PC-3 (cell line): Measurements from ENCODE around the gene ARHGAP24. TPM values are rescaled to one million over a fixed set of nuclear protein-coding genes. Genes with fewer than 3 reads are reported as not detected.
A peak's percentile ranks its signal among the peaks of the same experiment; 100 is the strongest.

Source experiments
- ATAC-seq: fragments of 200-7000 bp; cut with Tn5 transposase; 2 replicates; pipeline ENCODE4 v1.9.1; 2020; ENCODE audit warnings: mild to moderate bottlenecking, moderate library complexity
- BruUV-seq: library from RNA; stranded (reverse); fragments of 400-500 nt; replicated peaks from 2 replicates; lab custom pipeline; 2021; lab: Mats Ljungman, UMichigan
- CTCF ChIA-PET: fragments of 300-600 bp; sonication (Branson Sonifier 250); formaldehyde crosslinking; loops from one replicate; lab custom pipeline; 2022; ENCODE audit warnings: antibody characterized with exemption; lab: Charles Lee
- POLR2A ChIA-PET: fragments of 300-600 bp; sonication (Branson Sonifier 250); formaldehyde crosslinking; loops from one replicate; lab custom pipeline; 2022; ENCODE audit warnings: antibody characterized with exemption; ENCODE audit not compliant: unreplicated experiment; lab: Charles Lee
- DNase-seq: peaks from one replicate; pipeline ENCODE4 v3.0.0-alpha.2; 2015
- H2AFZ ChIP-seq: fragments of 300-600 bp; sonication (generic); 2 replicates; pipeline ENCODE4 v1.6.0; 2016; ENCODE audit warnings: antibody characterized with exemption, low read length
- H3F3A ChIP-seq: fragments of 300-600 bp; sonication (generic); one replicate; pipeline ENCODE4 v1.6.0; 2017; ENCODE audit warnings: antibody characterized with exemption, low read length, control low read depth, mild to moderate bottlenecking; ENCODE audit not compliant: unreplicated experiment
- H3K27ac ChIP-seq: fragments of 300-600 bp; sonication (generic); 2 replicates; pipeline ENCODE4 v1.5.1; 2016; ENCODE audit warnings: mild to moderate bottlenecking, low read length
- H3K27me3 ChIP-seq: fragments of 300-600 bp; sonication (generic); 2 replicates; pipeline ENCODE4 v1.6.1; 2016; ENCODE audit warnings: low read length, mixed read lengths
- H3K36me3 ChIP-seq: fragments of 300-600 bp; sonication (generic); 2 replicates; pipeline ENCODE4 v1.6.1; 2016; ENCODE audit warnings: low read depth, mixed run types, low read length, mixed read lengths
- H3K4me1 ChIP-seq: fragments of 300-600 bp; sonication (generic); 2 replicates; pipeline ENCODE4 v1.5.1; 2016; ENCODE audit warnings: low read length; ENCODE audit not compliant: insufficient read depth
- H3K4me2 ChIP-seq: fragments of 300-600 bp; sonication (generic); 2 replicates; pipeline ENCODE4 v1.6.0; 2016; ENCODE audit warnings: low read length
- H3K4me3 ChIP-seq: fragments of 300-600 bp; sonication (generic); 2 replicates; pipeline ENCODE4 v1.5.1; 2016; ENCODE audit warnings: mild to moderate bottlenecking, low read length, mixed read lengths
- H3K79me2 ChIP-seq: fragments of 300-600 bp; sonication (generic); 2 replicates; pipeline ENCODE4 v1.6.1; 2017; ENCODE audit warnings: low read length, mixed read lengths
- H3K9ac ChIP-seq: fragments of 300-600 bp; sonication (generic); 2 replicates; pipeline ENCODE4 v1.6.0; 2016; ENCODE audit warnings: mild to moderate bottlenecking, low read length
- H3K9me2 ChIP-seq: fragments of 300-600 bp; sonication (generic); replicated peaks from 2 replicates; pipeline ENCODE4 v1.6.1; 2016; ENCODE audit warnings: mixed run types, low read length, mixed read lengths
- H3K9me3 ChIP-seq: fragments of 300-600 bp; sonication (generic); 2 replicates; pipeline ENCODE4 v1.6.1; 2016; ENCODE audit warnings: low read length, mixed read lengths
- H4K20me1 ChIP-seq: fragments of 300-600 bp; sonication (generic); 2 replicates; pipeline ENCODE4 v1.6.1; 2016; ENCODE audit warnings: low read length, mixed read lengths
- CTCF ChIP-seq: fragments of 300-600 bp; sonication (generic); conservative IDR thresholded peaks from 2 replicates; pipeline ENCODE4 v1.5.1; 2017; ENCODE audit warnings: antibody characterized with exemption, low read depth, mild to moderate bottlenecking, low read length
- EZH2 ChIP-seq: fragments of 300-600 bp; sonication (generic); IDR thresholded peaks from one replicate; pipeline ENCODE4 v1.6.1; 2017; ENCODE audit warnings: antibody characterized with exemption, mild to moderate bottlenecking, low read length; ENCODE audit not compliant: unreplicated experiment
- EZH2phosphoT487 ChIP-seq: fragments of 300-600 bp; sonication (generic); IDR thresholded peaks from 2 replicates; pipeline ENCODE4 v1.6.1; 2018; ENCODE audit warnings: mild to moderate bottlenecking, antibody characterized with exemption, low read length, borderline replicate concordance
- intact Hi-C: fragments of 100-400 bp; cut with micrococcal nuclease; formaldehyde crosslinking; loops from 2 replicates; pipeline ENCODE4 v1.9.0; 2023
- total RNA-seq: library from RNA; depleted of rRNA; stranded (reverse); fragments of >200 nt; gene quantifications from 2 replicates; pipeline ENCODE4 v1.2.3, GENCODE V29; 2014

ARHGAP24 gene
- total RNA-seq, 1 experiment from 2014 or later: 7.4 TPM

- ChIA-PET POLR2A (interaction anchor here (0.5 kb wide), 1 partner anchor 52 kb away, joined by 3 read pairs; no protein-coding TSS in a partner anchor), CTCF (interaction anchor here (0.7 kb wide), 1 partner anchor 32 kb away, joined by 4 read pairs; no protein-coding TSS in a partner anchor)
- no TSS peak for BruUV-seq
- Histone ChIP-seq H3K79me2 (no peaks in the 10 kb centered on the region), H3K4me2 (peak overlapping the region; percentile 85), H3K36me3 (no peaks in the 10 kb centered on the region), H3K9me3 (no peaks in the 10 kb centered on the region), H3K4me3 (peak overlapping the region; percentile 61), H2AFZ (peak overlapping the region; percentile 33), H3K9me2 (no peaks in the 10 kb centered on the region), H3K27me3 (no peaks in the 10 kb centered on the region), H3K27ac (peak overlapping the region; percentile 80), H3F3A (no peaks in the 10 kb centered on the region), H3K9ac (peak overlapping the region; percentile 41), H3K4me1 (peaks cover 34% of the 10 kb centered on the region), H4K20me1 (no peaks in the 10 kb centered on the region)
- intact Hi-C loops: loop anchor here (5.0 to 10.0 kb wide), 2 partner anchors 34 to 217 kb away; no protein-coding TSS in a partner anchor
- DNase-seq: peak; percentile 43
- TF ChIP-seq EZH2: no peak
- TF ChIP-seq CTCF: no peak
- TF ChIP-seq EZH2phosphoT487: no peak
- peak; percentile 48 for ATAC-seq
These were observed 353.3 kb downstream of the ARHGAP24 start for GRCh38 chr4:85828027-85828890.

GRCh38 chr4:85829276-85830051, 354.5 kb downstream of the ARHGAP24 start:
- ChIA-PET CTCF (interaction anchor here (0.6 to 1.0 kb wide), 2 partner anchors 33 to 139 kb away, joined by 4 read pairs; no protein-coding TSS in a partner anchor), POLR2A (interaction anchor here (0.6 kb wide), 1 partner anchor 133 kb away, joined by 3 read pairs; no protein-coding TSS in a partner anchor)
- TF ChIP-seq EZH2phosphoT487 (no peak), EZH2 (no peak), CTCF (no peak)
- no peak overlapping the region for H3K27ac ChIP-seq
- H3F3A ChIP-seq: no peaks in the 10 kb centered on the region
- H2AFZ ChIP-seq: no peak overlapping the region
- H3K9me3 ChIP-seq: no peaks in the 10 kb centered on the region
- peak; percentile 18; the same call in 1 of the 2 replicates for ATAC-seq
- intact Hi-C loops: loop anchor here (5.0 to 10.0 kb wide), 2 partner anchors 33 to 215 kb away; no protein-coding TSS in a partner anchor
- H3K27me3 ChIP-seq: no peaks in the 10 kb centered on the region
- peak; percentile 54 for DNase-seq
- H3K4me1 ChIP-seq: peaks cover 34% of the 10 kb centered on the region
- H4K20me1 ChIP-seq: no peaks in the 10 kb centered on the region
- H3K9me2 ChIP-seq: no peaks in the 10 kb centered on the region
- H3K4me3 ChIP-seq: no peak overlapping the region
- no peaks in the 10 kb centered on the region for H3K36me3 ChIP-seq
- no TSS peak for BruUV-seq
- no peak overlapping the region for H3K4me2 ChIP-seq
- H3K9ac ChIP-seq: no peak overlapping the region
- no peaks in the 10 kb centered on the region for H3K79me2 ChIP-seq
